IPS DF 19.7 (cell line): Measurements from ENCODE around the gene IFNGR2.
"Not testable (repeated sequence)": the region's sequence is repeated elsewhere in the genome, so short reads cannot be mapped to it uniquely, and the experiment has no call there.

Experiments
- DNase-seq: peaks from one replicate; pipeline ENCODE4 v3.0.0-alpha.2; 2013; ENCODE audit warnings: low read depth, low spot score

The IFNGR2 gene

DNA sequence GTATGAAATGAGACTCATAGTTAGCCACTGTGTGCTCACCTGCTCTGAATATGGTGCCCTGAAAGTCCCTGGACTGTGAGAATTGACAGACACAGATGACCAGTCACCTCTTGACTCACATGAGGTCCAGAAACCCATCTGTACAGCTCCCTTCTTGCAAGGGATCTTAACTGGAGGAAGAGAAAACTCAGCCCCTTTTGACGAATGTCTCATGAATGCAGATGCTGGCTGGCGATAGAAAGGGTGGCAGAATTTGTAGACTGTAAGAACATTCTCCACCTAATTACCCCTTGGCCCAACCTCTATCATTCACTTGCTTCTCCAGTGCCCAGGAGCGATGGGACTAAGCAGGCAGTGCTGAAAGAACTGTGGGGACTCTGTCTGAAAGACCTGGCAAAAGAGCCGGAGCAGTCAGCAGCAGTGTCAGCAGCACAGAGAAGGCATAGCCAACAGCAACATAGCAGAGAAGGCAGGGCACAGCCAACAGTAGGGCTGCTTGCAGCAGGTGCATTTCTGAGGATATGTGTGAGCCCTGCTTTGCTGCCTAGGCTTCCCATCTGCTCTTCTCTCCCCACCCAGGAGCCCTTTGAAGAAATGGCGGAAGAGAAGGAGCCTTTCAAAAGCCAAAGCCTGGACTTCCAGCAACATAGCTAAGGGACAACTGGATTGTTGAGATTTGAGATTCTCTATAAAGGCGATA lies 25.8 kb upstream of the IFNGR2 start:
- DNase-seq, result no peak

DNA sequence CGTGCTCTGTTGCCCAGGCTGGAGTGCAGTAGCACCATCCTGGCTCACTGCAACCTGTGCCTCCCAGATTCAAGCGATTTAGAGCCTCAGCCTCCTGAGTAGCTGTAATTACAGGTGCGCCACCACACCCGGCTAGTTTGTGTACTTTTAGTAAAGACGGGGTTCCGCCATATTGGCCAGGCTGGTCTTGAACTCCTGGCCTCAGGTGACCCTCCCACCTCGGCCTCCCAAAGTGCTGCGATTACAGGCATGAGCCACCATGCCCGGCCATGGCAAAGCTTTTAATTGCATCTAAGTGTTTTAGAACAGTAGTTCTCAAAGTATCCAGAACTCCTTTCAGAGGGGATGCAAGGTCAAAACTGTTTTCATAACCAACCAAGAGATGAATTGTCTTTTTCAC lies 25.1 kb upstream of the IFNGR2 start:
- DNase-seq, result no peak

DNA sequence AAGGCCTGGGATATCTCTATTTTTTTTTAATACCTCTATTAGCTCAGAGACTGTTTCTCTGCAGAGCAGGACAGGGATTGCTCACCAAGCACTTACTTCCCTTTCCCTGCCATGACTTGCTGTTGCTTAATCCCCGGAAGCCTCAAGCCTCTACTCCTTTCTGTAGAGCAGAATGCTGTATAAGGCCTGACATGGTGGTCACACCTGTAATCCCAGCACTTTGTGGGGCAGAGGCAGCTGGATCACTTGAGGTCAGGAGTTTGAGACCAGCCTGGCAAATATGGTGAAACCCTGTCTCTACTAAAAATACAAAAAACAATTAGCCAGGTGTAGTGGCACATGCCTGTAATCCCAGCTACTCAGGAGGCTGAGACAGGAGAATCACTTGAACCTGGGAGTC lies 23.3 kb upstream of the IFNGR2 start:
- not testable (repeated sequence) for DNase-seq

DNA sequence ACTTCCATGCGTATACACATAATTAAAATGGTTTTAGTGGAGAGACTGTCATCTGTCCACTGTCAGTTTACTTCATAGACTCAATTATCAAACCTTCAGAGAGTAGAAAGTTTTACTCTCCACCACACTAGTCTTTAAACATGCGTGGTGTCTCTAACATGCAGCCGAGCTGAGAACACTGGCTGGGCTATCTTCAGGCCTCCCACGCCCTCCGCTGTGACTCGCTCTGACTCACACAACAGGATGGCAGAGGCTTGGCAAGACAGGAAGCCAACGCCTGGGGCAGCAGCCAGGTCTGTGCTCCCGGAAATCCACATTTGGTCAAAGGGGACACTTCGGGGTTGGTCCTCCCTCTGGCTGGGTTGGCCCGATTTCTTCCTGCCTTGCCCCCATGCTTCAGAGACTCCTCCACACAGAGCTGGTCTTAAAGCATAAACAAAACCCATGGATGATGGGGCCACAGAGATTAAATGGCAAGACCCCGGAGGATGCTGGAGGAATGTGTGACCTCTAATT lies 22.7 kb upstream of the IFNGR2 start:
- no peak for DNase-seq

DNA sequence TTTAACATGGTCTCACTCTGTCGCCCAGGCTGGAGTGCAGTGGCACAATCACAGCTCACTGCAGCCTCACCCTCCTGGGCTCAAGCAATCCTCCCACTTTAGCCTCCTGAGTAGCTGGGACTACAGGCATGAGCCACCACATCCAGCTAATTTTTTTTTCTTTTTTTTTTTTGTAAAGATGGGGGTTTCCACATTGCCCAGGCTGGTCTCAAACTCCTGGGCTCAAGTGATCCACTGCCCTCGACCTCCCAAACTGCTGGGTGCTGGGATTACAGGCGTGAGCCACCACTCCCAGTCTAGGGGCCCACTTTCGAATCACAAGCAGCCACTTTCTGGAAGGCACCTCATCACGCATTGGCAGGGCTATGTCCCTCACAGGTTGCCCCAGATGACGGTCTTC lies 21.8 kb upstream of the IFNGR2 start:
- not testable (repeated sequence) for DNase-seq

DNA sequence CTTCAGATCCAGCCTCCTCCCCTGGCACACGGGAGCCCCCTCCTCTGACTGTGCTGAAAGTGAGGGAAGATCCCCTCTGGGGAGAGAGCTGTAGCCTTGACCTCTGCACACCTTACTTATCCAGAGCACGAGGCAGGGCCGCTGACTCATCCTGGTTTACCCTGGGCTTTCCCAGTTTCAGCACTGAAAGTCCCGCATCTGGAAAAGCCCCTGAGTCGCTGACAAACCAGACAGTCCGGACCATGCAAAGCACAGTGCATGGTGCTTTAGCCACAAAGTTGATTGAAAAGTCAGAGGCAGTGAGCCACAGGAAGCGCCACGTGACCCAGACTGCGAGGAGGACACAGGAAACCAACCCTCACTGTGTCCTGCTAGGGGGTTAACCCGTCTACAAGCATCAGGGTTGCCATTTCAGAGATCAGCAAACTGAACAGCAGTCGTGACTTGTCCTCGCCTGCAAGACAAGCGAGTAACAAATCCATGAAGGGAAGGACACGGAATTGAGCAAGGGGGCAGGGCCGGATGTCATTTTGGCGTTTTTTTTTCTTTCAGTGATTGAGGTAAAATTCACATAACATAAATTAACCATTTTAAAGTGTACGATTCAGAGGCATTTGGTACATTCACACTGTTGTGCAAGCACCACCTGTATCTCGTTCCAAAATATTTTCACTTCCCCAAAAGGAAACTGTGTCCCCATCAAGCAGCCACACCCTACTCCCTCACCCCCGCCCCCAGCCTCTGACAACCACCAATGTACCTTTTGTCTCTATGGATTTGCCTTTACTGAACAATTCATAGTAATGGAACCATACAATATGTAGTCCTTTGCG lies 19.9 kb upstream of the IFNGR2 start:
- no peak for DNase-seq

DNA sequence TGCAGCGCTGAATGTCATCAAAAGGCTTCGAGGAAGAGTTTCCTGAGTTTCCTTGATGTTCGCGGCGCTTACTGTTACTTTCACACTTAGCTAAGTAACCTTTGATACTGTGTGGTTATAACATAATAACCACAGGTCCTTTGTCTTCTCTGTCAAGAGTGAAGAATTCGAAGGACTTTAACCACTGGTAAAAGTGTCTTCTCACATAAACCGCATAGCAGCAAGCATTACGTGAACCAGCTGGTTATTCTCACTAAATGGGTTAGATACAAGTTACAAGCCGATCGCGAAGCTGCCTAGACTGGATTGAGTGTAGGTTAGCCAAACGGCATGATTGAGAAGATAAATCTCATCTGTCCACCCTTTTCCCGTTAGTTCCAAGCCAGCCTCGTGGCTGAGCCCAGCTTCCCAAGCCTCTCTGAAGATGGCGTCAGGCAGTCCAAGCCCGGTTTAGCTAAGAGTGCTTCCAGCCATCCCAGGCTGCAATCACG lies 18.3 kb upstream of the IFNGR2 start:
- DNase-seq, result no peak

DNA sequence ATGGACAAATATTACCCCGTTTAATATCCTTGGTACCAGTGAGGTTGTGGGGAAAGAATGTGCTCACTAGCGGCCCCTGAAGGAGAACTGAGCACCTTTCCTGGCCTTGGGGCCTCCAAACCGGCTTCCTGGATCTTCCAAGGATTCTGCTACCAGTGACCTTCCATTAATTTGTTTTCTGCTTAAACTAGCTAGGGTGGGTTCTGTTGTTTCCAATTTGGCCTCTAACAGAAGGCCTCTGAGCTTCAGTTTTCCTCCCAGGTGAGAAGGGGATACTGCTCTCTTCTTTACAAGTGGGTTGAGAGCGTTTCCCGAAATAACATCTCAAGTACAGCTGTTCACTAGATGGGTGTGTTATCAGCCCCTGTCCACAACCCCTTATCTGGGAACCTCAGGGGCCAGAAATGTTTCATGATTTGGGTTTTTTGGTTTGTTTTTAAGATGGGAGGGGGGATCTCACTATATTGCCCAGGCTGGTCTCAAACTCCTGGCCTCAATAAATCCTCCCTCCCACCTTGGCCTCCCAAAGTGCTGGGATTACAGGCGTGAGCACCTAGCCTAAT lies 16.9 kb upstream of the IFNGR2 start:
- DNase-seq, result no peak

DNA sequence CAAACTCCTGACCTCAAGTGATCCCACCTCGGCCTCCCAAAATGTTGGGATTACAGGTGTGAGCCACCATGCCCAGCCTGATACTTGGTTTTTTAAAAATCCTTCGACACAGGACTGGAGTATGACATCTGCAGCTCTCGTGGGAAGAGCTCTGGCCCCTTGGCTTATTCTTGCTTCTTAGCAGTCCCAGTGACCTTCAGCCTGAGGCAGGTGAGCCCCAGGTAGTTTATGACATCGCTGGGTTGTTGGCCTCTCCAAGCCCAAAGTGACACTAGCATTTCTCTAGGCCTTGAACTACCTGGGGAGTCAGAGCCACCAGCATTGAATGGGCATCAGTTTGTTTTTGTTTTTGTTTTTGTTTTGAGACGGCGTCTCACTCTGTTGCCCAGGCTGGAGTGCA lies 15.9 kb upstream of the IFNGR2 start:
- no peak for DNase-seq

DNA sequence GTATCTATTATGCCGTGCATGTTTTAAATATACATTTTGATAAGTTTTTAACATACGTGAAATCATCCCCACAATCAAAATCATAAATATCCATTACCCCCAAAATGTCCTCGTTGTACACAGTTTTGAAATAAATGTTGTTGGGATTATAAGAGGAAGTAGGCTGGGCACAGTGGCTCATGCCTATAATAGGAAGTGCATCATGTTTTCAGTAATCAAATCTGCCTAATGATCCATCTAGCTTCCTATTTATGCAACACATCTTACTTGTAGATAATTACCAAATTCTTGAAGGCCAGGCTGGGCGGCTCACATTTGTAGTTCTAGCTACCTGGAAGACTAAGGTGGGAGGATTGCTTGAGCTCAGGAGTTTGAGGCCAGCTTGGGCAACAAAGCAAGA lies 15.0 kb upstream of the IFNGR2 start:
- DNase-seq, result no peak

DNA sequence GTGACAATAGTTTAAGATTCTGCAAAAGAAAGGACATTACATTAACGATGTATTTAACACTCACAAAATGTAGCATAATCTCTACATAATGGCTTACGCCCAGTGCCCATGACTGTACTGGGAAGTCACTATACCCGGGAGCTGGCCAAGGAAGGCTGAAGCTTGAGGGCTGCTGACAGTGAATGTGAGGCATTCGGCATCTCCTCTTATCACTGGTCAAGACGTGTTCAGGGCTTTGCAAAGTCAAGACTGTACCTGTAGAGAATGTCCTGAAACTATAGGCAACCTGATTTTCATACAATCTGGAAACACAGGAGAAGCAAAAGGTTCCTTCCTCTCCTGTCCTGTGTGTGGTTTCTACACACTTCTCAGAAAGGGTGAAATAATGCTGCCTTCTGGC lies 12.7 kb upstream of the IFNGR2 start:
- no peak for DNase-seq

DNA sequence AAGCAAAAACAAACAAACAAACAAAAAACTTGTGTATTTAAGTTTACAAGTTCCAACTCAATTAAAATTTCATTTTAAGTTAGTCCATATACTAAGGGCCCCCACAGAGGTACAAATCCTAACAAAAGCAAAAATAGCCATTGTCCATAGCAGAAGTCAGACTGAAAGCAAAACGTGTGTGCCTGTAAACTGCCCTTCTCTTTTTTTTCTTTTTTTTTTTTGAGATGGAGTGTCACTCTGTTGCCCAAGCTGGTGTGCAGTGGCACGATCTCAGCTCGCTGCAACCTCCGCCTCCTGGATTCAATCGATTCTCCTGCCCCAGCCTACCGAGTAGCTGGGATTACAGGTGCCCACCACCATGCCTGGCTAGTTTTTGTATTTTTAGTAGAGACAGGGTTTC lies 11.6 kb upstream of the IFNGR2 start:
- DNase-seq, result no peak

DNA sequence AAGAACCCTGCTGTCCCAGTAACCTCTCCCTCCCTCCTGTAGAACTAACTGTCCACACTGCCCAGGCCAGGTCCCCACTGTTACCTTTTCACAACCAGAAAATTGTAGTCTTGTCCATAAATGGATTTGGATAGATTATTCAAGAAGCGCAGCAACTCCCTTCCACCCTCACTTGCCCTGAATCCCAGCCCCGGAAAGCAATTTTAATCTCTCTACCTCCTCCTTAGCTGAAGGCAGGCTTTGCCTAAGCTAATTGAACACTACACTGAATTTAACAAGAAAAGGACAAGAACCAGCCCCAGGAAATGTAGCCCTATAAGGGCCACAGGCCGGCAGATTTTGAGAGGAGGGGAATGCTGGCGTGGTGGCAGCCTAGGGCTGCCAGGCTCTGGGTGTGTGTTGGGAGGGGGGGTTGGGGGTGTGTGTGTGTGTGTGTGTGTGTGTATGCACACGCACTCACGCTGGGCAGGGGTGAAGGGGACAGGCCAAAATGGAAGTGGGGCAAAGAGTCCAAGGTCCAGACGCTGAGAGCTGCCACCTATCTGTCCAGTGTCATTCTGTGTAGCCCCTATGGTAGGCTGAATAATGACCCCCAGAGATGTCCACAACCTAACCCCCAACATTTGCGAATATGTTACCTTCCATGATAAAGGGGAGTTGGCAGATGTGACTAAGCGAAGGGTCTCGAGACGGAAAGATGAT lies 10.8 kb upstream of the IFNGR2 start:
- DNase-seq, result no peak

DNA sequence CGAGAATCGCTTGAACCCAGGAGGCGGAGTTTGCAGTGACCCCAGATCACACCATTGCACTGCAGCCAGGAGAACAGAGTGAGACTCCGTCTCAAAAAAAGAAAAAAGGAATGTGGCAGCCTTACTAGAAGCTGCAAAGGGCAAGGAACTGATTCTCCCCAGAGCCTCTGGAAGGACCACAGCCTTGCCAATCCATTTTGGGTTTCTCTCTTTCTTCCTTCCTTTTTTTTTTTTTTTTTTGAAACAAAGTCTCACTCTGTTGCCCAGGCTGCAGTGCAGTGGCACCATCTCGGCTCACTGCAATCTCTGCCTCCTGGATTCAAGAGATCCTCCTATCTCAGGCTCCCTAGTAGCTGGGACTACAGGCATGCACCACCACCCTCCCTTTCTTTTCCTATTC lies 9.9 kb upstream of the IFNGR2 start:
- no peak for DNase-seq

DNA sequence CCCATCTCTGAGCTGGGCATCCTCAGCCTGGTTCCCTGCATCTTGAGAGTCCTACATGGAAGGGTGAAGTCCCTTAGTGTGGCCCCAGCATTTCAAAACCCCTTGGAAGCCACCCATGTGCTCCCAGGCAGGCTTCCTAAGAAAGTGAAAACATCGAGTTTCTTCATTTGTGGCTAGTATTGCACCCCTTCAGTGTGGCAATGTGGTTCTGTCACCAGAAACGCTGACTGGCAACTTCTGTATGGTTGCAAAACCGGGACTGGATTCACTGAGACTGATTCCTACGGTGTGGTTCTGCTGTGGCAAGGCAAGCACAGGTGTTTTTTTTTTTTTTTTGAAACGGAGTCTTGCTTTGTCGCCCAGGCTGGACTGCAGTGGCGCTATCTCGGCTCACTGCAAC lies 9.0 kb upstream of the IFNGR2 start:
- no peak for DNase-seq

DNA sequence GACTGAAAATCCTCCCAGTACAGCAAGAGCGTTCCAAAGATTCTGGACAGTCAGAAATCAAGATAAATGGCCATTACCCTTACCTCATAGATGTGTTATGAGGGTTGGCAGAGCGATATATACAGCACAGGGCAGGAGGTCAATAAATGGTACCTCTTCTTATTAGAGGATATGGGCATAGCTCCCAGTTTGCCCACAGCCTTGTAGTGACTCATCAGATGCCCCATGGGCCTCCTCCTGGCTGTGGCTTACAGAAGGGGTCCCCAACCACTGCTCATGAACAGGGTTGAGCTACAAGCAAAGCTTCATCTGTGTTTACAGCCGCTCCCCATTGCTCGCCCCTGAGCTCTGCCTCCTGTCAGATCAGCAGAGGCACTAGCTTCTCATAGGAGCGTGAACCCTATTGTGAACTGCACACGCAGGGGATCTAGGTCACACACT lies 7.3 kb upstream of the IFNGR2 start:
- no peak for DNase-seq

DNA sequence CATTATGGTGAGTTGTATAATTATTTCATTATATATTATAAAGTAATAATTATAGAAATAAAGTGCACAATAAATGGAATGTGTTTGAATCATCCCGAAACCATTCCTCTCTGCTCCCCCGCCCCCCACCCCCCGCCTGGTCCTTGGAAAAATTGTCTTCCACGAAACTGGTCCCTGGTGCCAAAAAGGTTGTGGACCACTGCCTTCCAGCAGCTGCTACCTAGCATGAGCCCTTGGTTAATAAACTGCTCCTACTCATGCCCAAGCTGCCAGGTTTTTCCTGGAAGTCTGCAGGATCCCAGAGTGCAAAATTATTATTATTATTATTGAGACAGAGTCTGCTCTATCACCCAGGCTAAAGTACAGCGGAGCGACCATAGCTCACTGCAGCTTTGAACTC lies 6.8 kb upstream of the IFNGR2 start:
- no peak for DNase-seq

DNA sequence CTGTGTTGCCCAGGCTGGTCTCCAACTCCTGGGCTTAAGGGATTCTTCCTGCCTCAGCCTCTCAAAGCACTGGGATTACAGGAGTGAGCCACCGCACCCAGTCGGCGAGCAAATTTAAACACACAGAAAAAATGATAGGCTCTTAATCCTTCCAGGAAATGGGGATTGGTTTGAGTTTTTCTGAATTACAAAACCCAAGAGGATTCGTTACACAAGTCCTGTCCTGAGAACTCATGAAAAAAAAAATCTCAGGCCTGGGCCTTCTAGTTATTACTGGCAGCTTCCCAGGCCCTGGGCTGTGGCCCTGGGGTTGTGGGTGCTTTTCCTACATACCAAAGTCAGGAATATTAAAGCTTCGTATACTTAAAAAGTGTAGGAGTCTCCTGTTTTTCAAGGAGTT lies 6.3 kb upstream of the IFNGR2 start:
- no peak for DNase-seq

DNA sequence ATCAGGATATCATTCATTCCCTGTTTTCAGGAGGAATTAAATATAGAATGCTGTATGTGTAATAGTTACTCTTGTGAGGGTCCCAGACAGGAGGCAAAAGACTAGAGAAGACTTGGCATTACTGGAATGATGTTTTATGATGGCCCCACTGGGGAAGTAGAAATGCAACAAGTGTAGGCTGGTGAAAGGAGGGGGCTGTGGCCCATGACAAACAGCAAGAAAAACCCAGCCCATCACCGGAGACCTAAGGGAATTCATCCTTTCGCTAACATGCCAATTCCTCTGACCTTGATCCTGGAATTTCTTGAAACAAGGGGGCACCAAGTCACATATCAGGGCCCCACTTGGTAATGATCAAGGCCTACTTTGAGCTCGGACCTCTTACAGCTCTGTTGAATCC lies 5.5 kb upstream of the IFNGR2 start:
- no peak for DNase-seq

DNA sequence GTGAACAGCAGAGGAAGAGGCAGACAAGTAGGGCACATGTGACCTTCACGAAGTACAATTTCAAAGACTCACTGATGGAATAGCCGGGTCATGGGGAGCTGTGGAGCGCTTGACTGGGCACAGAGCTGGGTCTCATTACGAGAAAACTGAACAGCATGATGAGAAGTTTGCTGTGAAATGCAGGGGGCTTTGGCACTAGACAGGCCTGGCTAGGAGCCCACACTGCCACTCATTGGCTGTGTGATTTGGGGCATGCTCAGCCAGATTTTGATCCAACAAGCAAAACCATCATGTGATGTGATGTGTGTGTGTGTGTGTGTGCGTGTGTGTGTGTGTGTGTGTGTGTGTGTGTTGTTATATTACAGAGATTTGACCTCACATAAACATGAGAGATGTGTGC lies 4.9 kb upstream of the IFNGR2 start:
- DNase-seq, result no peak

DNA sequence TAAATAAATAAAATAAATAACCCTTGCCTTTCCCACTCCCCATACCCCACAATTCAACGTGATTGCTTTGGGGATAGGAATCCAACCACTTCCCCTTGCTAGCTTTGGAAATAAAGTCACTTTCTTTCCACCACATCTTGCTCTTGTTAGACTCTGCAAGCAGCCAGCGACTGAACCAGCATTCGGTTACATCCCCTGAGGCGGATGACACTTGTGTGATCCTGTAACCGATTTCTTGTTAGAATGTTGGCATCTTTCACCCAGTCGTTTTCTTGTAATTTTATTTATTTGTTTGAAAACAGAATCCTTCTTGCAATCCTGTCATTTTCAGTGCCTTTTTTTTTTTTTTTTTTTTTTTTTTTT lies 1.6 kb upstream of the IFNGR2 start:
- DNase-seq, result no peak
